Keratinocyte (primary cell): Measurements from ENCODE around the gene PCDH9.

Experiments used
- EZH2 ChIP-seq: IDR thresholded peaks from one replicate; pipeline ENCODE4 v1.6.1; 2012; ENCODE audit warnings: inconsistent platforms, mild to moderate bottlenecking, low read length, moderate library complexity
- TF ChIP-seq, protein P1 (sequence below), 3 experiments: IDR thresholded peaks in 1 of 3; conservative IDR thresholded peaks in 1 of 3; optimal IDR thresholded peaks in 1 of 3; 2 replicates in 2 of 3; 3 replicates in 1 of 3; pipeline versions ENCODE3 to v1.5.1; 2011; ENCODE audit warnings: low read length in 3 of 3, mild to moderate bottlenecking in 3 of 3, moderate library complexity in 2 of 3, control low read depth in 1 of 3, inconsistent platforms in 1 of 3; ENCODE audit not compliant: insufficient read depth in 2 of 3; ENCODE audit errors: extremely low read depth in 1 of 3

DNA sequence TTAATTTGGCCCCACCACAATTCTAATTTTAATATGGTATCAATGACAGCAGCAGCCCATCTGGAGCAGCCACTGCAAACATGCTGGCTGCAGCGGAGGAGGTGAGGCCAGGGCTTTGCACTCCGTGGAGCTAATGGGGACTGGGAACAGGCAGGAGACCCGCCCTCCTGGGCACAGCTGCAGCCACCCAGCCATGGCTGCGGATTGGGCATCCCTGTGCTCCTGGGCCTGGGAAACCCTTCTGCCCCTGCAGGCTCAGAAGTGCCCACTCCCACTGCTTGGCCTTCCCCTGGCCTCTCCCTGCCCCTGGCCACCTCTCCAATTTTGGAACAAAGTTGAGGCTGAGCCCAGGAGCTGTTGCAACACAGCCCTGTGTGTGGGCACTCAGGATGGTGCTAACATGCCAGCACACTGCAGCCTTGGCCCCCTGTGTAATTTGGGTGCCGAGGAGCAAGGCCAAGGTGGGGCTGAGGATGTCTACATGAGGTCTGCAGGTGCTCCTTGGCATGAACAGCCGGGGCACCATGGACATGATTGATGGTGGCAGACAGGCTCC lies 123.6 kb downstream of the PCDH9 start:
- TF ChIP-seq, protein P1, sequence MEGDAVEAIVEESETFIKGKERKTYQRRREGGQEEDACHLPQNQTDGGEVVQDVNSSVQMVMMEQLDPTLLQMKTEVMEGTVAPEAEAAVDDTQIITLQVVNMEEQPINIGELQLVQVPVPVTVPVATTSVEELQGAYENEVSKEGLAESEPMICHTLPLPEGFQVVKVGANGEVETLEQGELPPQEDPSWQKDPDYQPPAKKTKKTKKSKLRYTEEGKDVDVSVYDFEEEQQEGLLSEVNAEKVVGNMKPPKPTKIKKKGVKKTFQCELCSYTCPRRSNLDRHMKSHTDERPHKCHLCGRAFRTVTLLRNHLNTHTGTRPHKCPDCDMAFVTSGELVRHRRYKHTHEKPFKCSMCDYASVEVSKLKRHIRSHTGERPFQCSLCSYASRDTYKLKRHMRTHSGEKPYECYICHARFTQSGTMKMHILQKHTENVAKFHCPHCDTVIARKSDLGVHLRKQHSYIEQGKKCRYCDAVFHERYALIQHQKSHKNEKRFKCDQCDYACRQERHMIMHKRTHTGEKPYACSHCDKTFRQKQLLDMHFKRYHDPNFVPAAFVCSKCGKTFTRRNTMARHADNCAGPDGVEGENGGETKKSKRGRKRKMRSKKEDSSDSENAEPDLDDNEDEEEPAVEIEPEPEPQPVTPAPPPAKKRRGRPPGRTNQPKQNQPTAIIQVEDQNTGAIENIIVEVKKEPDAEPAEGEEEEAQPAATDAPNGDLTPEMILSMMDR (optimal IDR thresholded peaks at IDR 0.05 in 1 of 3, IDR thresholded peaks at IDR 0.05 in 1 of 3, conservative IDR thresholded peaks at IDR 0.05 in 1 of 3; ENCODE audit: extremely low read depth in 1 of 3, insufficient read depth in 2 of 3, low read length in 3 of 3), result no peak
- no peak for TF ChIP-seq EZH2
